Mucosa of gallbladder (tissue), 1 donor: ENCODE measurements around the gene TMEM123. TPM values are rescaled to one million over a fixed set of nuclear protein-coding genes. Genes with fewer than 3 reads are reported as not detected.

Experiments
- DNase-seq: peaks from one replicate; pipeline ENCODE4 v3.0.0-alpha.2; 2020; ENCODE audit warnings: low spot score
- total RNA-seq: library from RNA; stranded (reverse); gene quantifications from one replicate; pipeline ENCODE4 v1.2.1, GENCODE V29; 2021
- donor health status: DM: no; HTN: no; CAD: no.

TMEM123 gene
- total RNA-seq, 1 donor from 2014 or later: 135 TPM

GRCh38 chr11:102426570-102426969 is 26.0 kb downstream of the TMEM123 start:
- DNase-seq: no peak

GRCh38 chr11:102426000-102426399 is 26.6 kb downstream of the TMEM123 start:
- DNase-seq: no peak

- DNase-seq: no peak
Measured at GRCh38 chr11:102423936-102424335, 28.6 kb downstream of the TMEM123 start.

- no peak for DNase-seq
Measured at GRCh38 chr11:102422817-102423712, 29.5 kb downstream of the TMEM123 start.

- no peak for DNase-seq
Measured at GRCh38 chr11:102421261-102421660, 31.3 kb downstream of the TMEM123 start.

- no peak for DNase-seq
Measured at GRCh38 chr11:102420547-102420946, 32.0 kb downstream of the TMEM123 start.

- no peak for DNase-seq
Measured at GRCh38 chr11:102419181-102419580, 33.4 kb downstream of the TMEM123 start.

- no peak for DNase-seq
Measured at GRCh38 chr11:102416976-102417375, 35.6 kb downstream of the TMEM123 start.

- DNase-seq: no peak
Measured at GRCh38 chr11:102415304-102415916, 37.2 kb downstream of the TMEM123 start.

GRCh38 chr11:102414559-102414958 is 38.0 kb downstream of the TMEM123 start:
- DNase-seq: no peak

- DNase-seq: no peak
Measured at GRCh38 chr11:102413497-102413896, 39.1 kb downstream of the TMEM123 start.

- no peak for DNase-seq
Measured at GRCh38 chr11:102411142-102411541, 41.4 kb downstream of the TMEM123 start.

GRCh38 chr11:102410382-102410784 is 42.2 kb downstream of the TMEM123 start:
- DNase-seq: no peak

GRCh38 chr11:102408339-102408738 is 44.2 kb downstream of the TMEM123 start:
- DNase-seq: no peak

GRCh38 chr11:102407901-102408300 is 44.7 kb downstream of the TMEM123 start:
- DNase-seq: no peak

GRCh38 chr11:102406099-102406498 is 46.5 kb downstream of the TMEM123 start:
- no peak for DNase-seq

- DNase-seq: no peak
Measured at GRCh38 chr11:102405501-102405900, 47.1 kb downstream of the TMEM123 start.

GRCh38 chr11:102402548-102402947 is 50.0 kb downstream of the TMEM123 start:
- no peak for DNase-seq

- DNase-seq: no peak
Measured at GRCh38 chr11:102401905-102402304, 50.7 kb downstream of the TMEM123 start.

- no peak for DNase-seq
Measured at GRCh38 chr11:102400603-102401002, 52.0 kb downstream of the TMEM123 start.

- DNase-seq: no peak
Measured at GRCh38 chr11:102399189-102399588, 53.4 kb downstream of the TMEM123 start.

- DNase-seq: no peak
Measured at GRCh38 chr11:102398297-102398696, 54.3 kb downstream of the TMEM123 start.
